Activated CD4-positive, alpha-beta T cell treated with anti-CD3 and anti-CD28 coated beads, Interleukin-2, amount 50 U/mL, for 24 hours (primary cell): ENCODE data around the gene ACP6.
"Not testable (repeated sequence)": the region's sequence is repeated elsewhere in the genome, so short reads cannot be mapped to it uniquely, and the experiment has no call there.

ENCODE experiments used
- DNase-seq, 2 donors: peaks; one replicate each; pipeline ENCODE4 v3.0.0-alpha.2; 2020; ENCODE audit warnings: low read depth in 1 of 2, low spot score in 1 of 2

The ACP6 gene

DNA sequence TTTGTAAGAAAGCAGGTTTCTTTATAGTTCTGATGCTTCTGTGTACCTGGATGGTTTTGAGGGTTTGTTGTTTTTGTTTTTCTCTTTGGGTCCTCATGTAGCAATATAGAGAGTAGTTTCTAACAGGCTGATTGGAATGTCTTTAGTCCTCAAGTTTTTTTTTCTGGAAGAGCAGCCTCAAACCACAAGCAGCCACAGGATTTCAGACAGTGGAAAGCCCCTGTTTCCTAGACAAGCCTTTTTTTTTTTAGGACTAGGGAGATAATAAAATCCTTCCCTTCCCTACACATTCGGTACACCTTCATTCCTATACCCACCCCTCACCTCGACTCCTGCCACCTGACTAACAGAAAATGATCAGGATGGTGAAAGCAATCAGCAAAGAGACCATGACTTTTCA, 47.6 kb downstream of the ACP6 start:
- DNase-seq = no peak

DNA sequence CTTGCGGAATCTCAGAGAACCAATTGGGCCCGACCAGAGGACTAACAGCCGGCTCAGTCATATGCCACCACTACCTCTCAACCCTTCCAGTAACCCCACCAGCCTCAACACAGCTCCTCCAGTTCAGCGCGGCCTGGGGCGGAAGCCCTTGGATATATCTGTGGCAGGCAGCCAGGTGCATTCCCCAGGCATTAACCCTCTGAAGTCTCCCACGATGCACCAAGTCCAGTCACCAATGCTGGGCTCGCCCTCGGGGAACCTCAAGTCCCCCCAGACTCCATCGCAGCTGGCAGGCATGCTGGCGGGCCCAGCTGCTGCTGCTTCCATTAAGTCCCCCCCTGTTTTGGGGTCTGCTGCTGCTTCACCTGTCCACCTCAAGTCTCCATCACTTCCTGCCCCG, 49.8 kb downstream of the ACP6 start:
- DNase-seq = no peak

- DNase-seq = no peak
Observed at GRCh38 chr1:147619741-147620140, 50.6 kb downstream of the ACP6 start.

- DNase-seq = no peak
Observed at GRCh38 chr1:147618771-147619170, 51.6 kb downstream of the ACP6 start.

DNA sequence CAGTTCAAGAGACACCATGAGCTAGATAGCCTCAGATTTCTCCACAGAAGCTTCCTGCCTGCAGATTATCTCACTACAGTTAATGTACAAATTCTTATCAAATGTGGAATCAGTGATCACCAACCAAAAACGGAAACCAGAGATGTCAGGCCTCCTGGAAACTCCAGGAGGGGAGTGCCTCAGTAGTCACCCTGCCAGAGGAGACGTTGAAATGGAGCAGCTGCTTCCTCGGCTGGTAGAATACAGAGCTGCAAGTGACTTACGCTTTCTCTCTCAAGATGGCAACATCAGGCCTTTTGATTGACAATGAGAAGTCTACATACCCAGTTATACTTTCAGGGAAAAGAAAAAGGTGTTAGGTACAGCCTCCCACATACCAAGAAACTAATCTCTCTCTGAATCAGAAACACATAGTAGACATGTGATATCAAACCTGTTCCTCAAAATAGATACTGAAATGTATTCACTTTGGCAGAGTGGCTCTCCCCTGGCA, 52.2 kb downstream of the ACP6 start:
- DNase-seq = peak in 1 of 2 donors; percentile 48

DNA sequence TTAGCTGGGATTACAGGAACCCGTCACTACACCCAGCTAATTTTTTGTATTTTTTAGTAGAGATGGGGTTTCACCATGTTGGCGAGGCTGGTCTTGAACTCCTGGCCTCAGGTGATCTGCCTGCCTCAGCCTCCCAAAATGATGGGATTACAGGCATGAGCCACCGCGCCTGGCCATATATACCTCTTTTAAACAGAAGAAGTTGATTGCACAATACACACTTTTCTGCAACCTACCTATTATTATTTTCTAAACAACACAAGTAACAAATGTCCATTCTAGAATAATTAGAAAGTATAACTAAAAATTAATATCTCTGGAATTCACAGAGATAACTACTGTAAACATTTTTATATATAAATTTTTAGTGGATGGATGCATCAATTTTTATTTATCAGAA, 55.4 kb downstream of the ACP6 start:
- DNase-seq = not testable (repeated sequence)

DNA sequence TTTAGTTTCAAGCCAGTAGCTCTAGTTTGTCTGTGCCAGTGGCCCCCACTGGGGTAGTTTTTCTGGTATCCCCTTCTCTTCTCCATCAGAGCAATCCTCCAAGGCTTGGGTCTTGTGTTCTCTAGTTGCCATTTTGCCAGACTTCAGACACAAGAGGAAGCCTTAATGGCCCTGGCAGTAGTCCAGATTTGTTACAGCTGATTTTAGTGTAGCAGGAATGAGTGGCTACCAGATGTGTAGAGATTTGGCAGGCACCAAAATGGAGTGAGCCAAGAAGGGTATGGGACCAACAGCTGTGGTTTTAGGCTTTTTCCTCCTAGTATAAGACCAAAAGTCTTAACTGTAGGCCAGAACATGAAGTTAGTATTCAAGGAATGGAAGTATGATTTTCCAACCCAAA, 56.8 kb downstream of the ACP6 start:
- DNase-seq = no peak

GRCh38 chr1:147612366-147612765, 58.0 kb downstream of the ACP6 start:
- DNase-seq = no peak

- no peak for DNase-seq
Observed at GRCh38 chr1:147611586-147611985, 58.7 kb downstream of the ACP6 start.

- DNase-seq = no peak
Observed at GRCh38 chr1:147611021-147611426, 59.3 kb downstream of the ACP6 start.

- DNase-seq = no peak
Observed at GRCh38 chr1:147609358-147609757, 61.0 kb downstream of the ACP6 start.

GRCh38 chr1:147608596-147608995, 61.7 kb downstream of the ACP6 start:
- no peak for DNase-seq

- no peak for DNase-seq
Observed at GRCh38 chr1:147605591-147605990, 64.7 kb downstream of the ACP6 start.

- no peak for DNase-seq
Observed at GRCh38 chr1:147603986-147604385, 66.3 kb downstream of the ACP6 start.

DNA sequence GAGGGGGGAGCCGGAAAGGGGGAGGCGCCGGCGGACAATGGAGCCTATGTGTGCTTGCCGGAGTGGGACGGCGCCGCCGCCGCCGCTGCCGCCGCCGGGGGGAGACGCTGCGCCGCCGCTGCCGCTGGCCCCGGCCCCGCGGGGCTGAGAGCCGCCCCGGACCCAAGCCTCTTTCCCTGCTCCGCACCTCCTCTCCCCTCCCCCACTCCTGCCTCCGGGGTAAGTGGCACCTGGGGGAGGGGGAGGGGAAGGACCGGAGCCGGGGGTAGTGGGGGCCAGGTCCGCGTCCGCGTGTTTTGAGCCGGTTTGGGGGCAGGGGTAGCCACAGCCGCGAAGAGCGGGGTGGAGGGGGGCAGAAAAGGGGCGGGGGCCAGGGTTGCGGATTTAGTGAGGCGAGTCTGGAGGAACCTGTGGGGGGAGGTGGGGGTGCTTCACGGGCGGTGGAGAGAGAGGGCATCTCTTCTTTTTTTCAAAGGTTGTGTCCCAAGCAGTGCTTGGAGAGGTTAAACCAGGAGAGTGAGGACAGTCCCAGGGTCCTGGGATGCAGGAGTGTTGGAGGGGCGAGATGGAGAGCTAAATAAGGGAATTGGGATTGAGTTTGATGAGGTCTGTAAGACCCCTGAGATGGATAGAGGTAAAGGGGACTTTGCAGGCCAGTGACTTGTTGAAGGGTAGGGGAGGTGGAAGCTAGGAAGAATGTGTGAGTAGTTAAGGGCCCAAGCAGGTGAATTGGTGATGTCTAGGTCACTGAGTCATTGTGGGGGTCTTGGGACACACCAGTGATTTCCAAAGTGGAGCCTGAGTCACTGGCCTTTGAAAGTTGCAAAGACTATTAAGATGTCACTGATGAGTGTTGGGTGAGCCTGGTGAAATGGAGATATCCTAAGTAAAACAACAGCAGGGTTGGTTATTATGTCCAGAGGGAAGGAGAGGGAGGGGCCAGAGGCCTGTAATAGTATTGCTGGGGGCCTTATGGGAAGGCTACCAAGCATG, 69.9 kb downstream of the ACP6 start:
- DNase-seq = no peak

GRCh38 chr1:147599362-147600118, 70.8 kb downstream of the ACP6 start:
- peak; percentile 94 to 96 for DNase-seq

DNA sequence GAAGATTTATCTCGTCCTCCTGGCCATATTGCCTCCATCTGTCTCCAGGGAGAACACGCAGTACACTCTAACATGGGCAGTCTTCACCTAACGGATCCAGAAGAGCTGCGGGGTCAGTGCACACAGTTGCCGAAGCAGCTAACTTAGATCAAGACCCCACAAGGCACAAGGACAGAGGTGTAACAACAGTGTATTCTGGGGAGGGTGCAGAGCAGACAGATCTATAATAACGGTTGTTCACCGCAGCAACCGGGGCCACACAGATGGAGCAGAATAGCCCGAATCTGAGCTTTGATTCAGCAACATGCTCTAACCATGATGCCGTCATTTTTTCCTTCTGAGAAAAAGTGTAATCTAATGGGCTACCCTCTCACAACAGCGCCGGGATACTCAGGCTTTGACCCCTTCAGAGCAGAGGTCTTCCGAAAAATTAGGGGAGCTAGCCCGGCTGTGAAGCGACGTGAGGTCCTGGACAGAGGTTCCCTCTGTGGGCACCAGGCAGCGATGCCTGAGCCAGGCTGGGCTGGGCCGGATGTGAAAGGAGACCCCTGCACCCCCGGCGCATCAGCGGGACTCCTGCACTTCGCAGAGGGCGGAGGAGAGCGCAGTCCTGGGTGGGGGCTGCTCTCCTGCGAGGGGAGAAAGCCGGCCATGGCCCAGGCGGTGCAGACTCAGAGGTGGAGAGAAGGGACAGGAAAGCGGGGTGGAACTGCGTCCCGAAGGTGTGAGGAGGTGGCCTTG, 71.5 kb downstream of the ACP6 start:
- peak in 1 of 2 donors; percentile 12 for DNase-seq

GRCh38 chr1:147597010-147597409, 73.3 kb downstream of the ACP6 start:
- no peak for DNase-seq
